GM23338 (cell line): ENCODE data around the gene RPUSD1. TPM values are rescaled to one million over a fixed set of nuclear protein-coding genes. Genes with fewer than 3 reads are reported as not detected.

Experiments used
- CREB1 ChIP-seq: fragments of 250-450 bp; sonication (Bioruptor Pico); IDR thresholded peaks from 2 replicates; pipeline ENCODE4 v1.5.0; 2020; ENCODE audit warnings: low read depth, mild to moderate bottlenecking, moderate library complexity
- ETS1 ChIP-seq: IDR thresholded peaks from 2 replicates; pipeline ENCODE4 v1.6.1; 2016; ENCODE audit warnings: antibody characterized with exemption
- EZH2 ChIP-seq: fragments of 200-600 bp; sonication (generic); IDR thresholded peaks from one replicate; pipeline ENCODE4 v1.8.0; 2017; ENCODE audit warnings: antibody characterized with exemption, mild to moderate bottlenecking, low read depth; ENCODE audit not compliant: unreplicated experiment
- EZH2phosphoT487 ChIP-seq: fragments of 200-600 bp; sonication (generic); IDR thresholded peaks from one replicate; pipeline ENCODE4 v1.8.1; 2018; ENCODE audit warnings: antibody characterized with exemption; ENCODE audit not compliant: unreplicated experiment
- JUNB ChIP-seq: IDR thresholded peaks from one replicate; pipeline ENCODE4 v1.6.1; 2016; ENCODE audit warnings: antibody characterized with exemption; ENCODE audit not compliant: unreplicated experiment
- NANOG ChIP-seq: IDR thresholded peaks from 2 replicates; pipeline ENCODE4 v1.6.1; 2016; ENCODE audit warnings: antibody characterized with exemption, borderline replicate concordance
- POLR2AphosphoS5 ChIP-seq: IDR thresholded peaks from 2 replicates; pipeline ENCODE4 v1.6.1; 2016; ENCODE audit warnings: antibody characterized with exemption, low read depth
- REST ChIP-seq: IDR thresholded peaks from one replicate; pipeline ENCODE4 v1.6.1; 2018; ENCODE audit warnings: antibody characterized with exemption; ENCODE audit not compliant: unreplicated experiment
- ZNF114 ChIP-seq: fragments of 250-450 bp; sonication (Bioruptor Pico); IDR thresholded peaks from 2 replicates; pipeline ENCODE4 v1.5.0; 2020; ENCODE audit warnings: mild to moderate bottlenecking, moderate library complexity
- ZNF331 ChIP-seq: fragments of 250-450 bp; sonication (Bioruptor Pico); IDR thresholded peaks from 2 replicates; pipeline ENCODE4 v1.5.0; 2020; ENCODE audit warnings: low read depth, mild to moderate bottlenecking, moderate library complexity
- ZNF462 ChIP-seq: fragments of 250-450 bp; sonication (Bioruptor Pico); IDR thresholded peaks from 2 replicates; pipeline ENCODE4 v1.5.0; 2020; ENCODE audit warnings: mild to moderate bottlenecking, moderate library complexity
- polyA plus RNA-seq: library from polyadenylated mRNA; unstranded; fragments of >200 nt; fragmentation: Nextera tagmentation; extraction: Ambion mirVana; gene quantifications from 2 replicates; pipeline ENCODE4 v1.2.1, GENCODE V29; 2016
- total RNA-seq: library from RNA; depleted of rRNA; stranded (reverse); fragments of >200 nt; shearing (Covaris generic); gene quantifications from 2 replicates; pipeline ENCODE4 v1.2.3, GENCODE V29; 2014

The RPUSD1 gene
- total and polyA plus RNA-seq, 2 experiments from 2014 or later, result 19.1 to 79.5 TPM

- no peak for TF ChIP-seq ZNF462
- no peak for TF ChIP-seq EZH2
- no peak for TF ChIP-seq EZH2phosphoT487
- no peak for TF ChIP-seq REST
- no peak for TF ChIP-seq JUNB
- no peak for TF ChIP-seq ZNF114 (CRISPR knock-in tag)
- TF ChIP-seq ZNF331 (CRISPR knock-in tag), result no peak
- TF ChIP-seq ETS1, result no peak
- TF ChIP-seq NANOG, result no peak
- no peak for TF ChIP-seq CREB1 (CRISPR knock-in tag)
- TF ChIP-seq POLR2AphosphoS5, result no peak
Measured at GRCh38 chr16:782258-782657, 5.9 kb downstream of the RPUSD1 start (continued).
